ENCODE results near the gene REEP2. TPM values are rescaled to one million over a fixed set of nuclear protein-coding genes. Genes with fewer than 3 reads are reported as not detected.

The REEP2 gene
- total RNA-seq, 1 experiment from 2014 or later, result 2.7 TPM

DNA sequence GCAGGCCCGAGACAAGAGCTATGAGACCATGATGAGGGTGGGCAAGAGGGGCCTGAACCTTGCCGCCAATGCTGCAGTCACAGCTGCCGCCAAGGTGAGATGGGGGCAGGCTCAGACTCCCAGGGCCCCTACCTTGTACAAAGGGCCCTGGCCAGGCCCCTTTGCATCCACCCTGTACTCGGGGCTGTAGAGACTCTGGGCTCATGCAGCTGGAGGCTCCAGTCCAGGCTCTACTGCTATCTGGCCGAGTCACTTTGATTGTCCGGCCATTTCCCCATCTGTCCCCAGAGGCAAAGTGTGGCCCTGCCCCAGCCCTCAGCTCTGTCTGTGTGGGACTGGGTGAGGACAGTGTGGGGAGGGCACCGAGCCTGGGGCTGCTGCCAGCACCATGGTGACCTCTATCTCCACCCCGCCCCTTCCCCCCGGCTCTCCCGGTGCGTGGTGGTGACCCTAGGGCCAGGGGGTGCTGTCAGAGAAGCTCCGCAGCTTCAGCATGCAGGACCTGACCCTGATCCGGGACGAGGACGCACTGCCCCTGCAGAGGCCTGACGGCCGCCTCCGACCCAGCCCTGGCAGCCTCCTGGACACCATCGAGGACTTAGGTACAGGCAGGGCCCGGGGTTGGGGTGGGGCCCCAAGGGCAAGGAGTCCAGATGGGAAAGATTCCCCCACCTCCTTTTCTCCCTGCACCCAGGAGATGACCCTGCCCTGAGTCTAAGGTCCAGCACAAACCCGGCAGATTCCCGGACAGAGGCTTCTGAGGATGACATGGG is 6.1 kb downstream of the REEP2 start:
- in situ Hi-C loops (cut with HindIII; ENCODE audit: low pct_unique_long_range_greater_than_20kb, low sequenced_read_pairs), result no loop called here

DNA sequence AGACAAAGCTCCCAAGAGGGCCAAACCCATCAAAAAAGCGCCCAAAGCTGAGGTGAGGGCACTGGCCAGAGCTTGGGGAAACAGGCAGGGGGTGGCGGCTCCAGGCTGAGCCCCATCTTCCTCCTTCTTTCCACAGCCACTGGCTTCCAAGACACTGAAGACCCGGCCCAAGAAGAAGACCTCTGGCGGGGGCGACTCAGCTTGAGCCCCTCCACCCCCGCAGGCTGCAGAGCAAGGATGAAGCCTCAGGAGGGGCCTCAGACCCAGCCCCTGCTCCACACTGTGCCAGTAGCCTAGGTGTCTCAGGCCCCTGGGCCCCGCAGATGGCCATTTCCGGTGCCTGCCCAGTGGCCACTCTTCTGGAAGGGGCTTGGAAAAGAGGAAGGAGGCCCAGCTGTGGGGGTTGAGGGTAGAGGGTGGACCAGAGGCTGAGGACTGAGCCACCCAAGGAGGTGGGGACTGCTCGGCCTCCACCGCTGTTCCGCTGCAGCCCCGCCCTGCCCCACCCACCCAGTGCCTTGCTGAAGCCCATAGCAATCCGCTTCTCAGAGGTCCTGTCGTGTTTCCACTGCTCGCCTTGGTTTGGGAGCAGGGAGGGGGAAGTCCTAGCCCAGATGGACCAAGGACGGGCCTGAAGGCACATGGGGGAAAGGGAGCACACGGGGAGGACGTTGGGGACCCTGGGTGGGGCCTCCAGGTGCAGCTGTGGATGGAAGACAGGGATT is 6.9 kb downstream of the REEP2 start:
- no peak for DNase-seq (ENCODE audit: low read depth, low spot score)
- in situ Hi-C loops (cut with HindIII; ENCODE audit: low pct_unique_long_range_greater_than_20kb, low sequenced_read_pairs), result no loop called here

More for the DNA sequence above, 6.1 kb downstream of the REEP2 start:
- DNase-seq (ENCODE audit: low read depth, low spot score), result no peak

DNA sequence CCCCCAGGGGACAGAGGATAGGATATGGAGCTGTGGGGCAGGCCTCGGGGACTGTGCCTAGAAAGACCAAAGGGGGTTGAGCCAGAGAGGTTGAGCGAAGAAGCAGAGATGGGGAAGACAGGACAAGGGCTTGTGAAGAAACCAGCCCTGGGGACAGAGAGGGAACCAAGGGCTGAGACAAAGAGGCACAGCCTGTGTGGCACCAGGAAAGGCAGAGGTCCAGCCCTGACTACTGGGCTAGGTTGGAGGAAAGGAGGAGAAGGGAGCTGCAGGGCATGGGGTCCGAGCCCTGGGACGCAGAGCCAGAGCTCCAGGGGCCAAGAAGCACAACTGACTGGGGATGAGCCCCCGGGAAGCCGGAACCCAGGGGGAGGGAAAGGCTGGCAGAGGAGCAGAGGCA is 9.2 kb downstream of the REEP2 start:
- in situ Hi-C loops (cut with HindIII; ENCODE audit: low pct_unique_long_range_greater_than_20kb, low sequenced_read_pairs), result no loop called here

DNA sequence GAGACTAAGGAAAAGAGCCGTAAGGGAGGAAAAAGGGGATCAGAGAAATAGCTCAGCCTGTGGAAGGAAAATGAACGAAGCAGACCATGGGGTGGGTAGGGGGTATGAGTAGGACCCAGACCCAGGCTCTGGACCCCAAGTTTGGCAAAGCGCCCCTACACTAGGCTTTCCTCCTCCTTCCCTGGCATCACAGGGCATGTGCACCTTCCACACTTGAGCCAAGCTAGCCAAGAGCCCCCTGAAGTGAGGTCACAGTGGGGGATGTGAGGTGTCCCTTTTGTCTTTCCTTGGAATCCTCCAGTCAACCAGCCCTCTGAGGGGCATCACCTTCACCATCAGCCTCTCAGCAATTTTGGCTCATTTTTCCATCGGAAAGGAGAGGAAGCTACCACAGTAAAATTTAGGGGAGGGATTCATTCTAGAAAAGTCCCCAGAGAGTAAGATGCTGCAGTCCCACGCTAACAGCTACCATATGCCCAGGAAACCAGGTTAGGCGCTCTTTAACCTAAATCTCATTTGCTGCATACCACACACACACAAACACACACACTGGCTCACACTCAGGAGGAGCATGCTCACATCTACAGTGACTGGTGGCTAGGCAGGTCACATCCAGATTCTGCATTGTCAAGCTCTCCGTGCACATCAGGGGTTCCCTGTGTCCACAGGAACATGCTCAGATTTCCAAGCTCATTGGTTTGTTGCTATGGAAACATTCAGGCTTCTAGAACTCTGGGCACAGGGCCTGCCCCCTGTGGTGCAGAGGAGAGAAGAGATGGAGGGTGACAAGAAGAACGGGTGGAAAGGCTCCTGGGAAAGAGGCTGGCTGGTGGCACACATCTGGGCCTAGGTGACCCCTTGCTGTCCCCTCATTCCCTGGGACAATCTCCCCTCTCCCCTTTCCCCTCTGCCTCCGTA is 9.9 kb downstream of the REEP2 start:
- in situ Hi-C loops (cut with HindIII; ENCODE audit: low pct_unique_long_range_greater_than_20kb, low sequenced_read_pairs), result no loop called here
- no peak for DNase-seq (ENCODE audit: low read depth, low spot score)

More for the DNA sequence above, 9.2 kb downstream of the REEP2 start:
- no peak for DNase-seq (ENCODE audit: low read depth, low spot score)

DNA sequence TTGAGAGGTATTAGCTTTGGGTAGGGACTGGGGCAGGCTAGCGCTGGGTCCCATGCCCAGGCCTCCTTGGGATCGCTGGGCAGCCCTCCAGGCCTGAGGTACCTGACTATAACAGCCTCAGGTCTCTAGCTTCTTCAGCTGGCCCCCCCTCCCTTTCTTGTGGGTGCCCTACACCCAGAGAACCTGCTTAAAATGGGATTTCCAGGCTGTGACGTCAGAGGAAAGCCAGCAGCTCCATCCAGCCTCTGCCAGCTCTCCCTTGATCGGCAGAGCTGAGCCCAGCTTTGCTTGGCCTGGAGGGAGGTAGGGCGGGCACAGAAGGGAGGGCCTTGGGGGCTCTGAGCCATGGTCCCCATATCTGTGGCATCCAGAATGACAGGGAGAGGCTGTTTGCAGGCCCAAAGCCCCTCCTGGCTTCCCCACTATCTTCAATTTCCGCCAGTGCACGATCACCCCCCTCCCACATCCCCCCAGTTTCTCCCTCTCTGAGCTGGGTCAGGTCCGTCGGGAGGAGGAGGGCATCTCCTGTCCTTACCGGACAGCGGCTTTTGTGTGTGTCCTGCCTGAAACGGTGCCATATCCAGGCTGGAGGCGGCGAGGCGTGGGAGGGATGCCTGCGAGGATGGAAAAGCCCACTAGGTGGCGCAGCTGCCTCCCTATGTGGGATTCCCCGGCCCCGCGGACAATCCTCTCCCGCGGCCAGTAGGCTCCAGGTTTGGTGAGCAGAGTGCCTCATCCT is 10.8 kb downstream of the REEP2 start:
- in situ Hi-C loops (cut with HindIII; ENCODE audit: low pct_unique_long_range_greater_than_20kb, low sequenced_read_pairs), result no loop called here
- DNase-seq (ENCODE audit: low read depth, low spot score), result peak; percentile 83

DNA sequence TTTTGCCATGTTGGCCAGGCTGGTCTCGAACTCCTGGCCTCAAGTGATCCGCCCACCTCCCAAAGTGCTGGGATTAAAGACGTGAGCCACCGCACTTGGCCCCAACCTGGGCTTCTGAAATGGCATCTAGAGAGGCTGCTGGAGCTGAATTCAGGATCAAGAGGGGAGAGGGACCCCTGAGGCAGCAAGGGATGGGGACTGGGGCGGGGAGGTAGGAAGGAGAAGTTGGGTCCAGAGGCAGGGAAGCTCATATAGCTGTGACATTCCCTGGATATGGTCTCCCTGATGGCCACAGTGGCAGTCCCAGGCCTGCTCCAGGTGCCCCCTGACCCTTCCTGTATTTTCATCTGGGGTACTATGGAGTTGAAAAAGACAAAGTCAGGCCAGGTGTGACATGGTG is 12.1 kb downstream of the REEP2 start:
- in situ Hi-C loops (cut with HindIII; ENCODE audit: low pct_unique_long_range_greater_than_20kb, low sequenced_read_pairs), result no loop called here
- DNase-seq (ENCODE audit: low read depth, low spot score), result no peak

DNA sequence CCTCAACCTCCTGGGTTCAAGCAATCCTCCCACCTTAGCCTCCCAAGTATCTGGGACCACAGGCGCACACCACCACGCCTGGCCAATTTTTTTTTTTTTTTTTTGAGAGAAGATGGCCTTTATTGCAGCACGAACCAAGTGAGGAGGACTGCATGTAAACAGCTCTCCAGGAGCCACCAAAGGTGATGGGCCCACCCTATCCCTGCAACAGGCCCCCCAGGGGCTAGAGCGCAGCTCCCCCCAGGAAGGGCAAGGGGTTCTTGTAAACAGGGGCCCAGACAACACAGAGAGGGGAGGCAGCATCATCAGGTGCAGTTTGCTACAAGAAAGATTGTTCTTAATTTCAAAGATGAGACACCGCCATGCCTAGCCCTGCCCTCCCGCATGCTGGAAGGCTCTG is 13.9 kb downstream of the REEP2 start:
- DNase-seq (ENCODE audit: low read depth, low spot score), result no peak
- in situ Hi-C loops (cut with HindIII; ENCODE audit: low pct_unique_long_range_greater_than_20kb, low sequenced_read_pairs), result no loop called here

DNA sequence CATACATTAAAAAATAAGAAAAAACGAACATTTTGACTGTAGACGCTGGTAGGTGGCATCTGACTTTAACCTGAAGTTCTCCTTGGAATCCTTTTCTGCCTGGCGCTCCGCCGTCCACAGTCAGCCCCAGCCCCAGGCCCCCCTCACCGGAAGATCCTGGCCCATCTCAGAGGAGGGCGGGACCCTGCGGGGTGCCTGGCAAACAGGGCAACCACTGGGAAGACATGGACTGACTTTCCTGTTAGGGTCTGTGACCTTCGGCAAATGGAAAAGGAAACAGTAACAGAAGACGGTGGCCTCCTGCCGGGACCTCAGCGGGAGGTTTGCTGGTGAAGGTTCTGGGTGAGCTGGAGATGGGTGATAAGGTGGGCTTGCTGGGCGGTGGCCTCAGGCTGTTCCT is 14.7 kb downstream of the REEP2 start:
- no peak for DNase-seq (ENCODE audit: low read depth, low spot score)
- in situ Hi-C loops (cut with HindIII; ENCODE audit: low pct_unique_long_range_greater_than_20kb, low sequenced_read_pairs), result no loop called here

DNA sequence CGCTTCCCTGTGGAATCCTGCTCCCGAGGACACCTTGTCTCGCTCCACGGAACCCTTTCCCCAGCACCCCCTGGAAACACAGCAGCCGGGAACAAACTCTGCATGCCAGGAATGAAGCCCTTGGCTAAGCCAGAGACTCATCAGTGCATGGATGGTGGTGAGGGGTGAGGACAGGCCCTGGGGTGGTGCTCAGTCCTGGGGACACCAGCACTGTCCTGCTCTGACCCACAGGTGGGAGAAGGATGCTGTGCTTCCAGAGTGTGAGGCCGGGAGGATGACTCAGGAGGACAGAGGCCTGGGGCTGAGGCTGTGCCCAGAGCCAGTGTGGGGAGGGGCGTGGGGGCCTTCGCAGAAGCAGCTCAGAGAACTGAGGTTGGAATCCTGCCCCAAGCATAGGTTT is 15.3 kb downstream of the REEP2 start:
- in situ Hi-C loops (cut with HindIII; ENCODE audit: low pct_unique_long_range_greater_than_20kb, low sequenced_read_pairs), result no loop called here
- DNase-seq (ENCODE audit: low read depth, low spot score), result no peak

DNA sequence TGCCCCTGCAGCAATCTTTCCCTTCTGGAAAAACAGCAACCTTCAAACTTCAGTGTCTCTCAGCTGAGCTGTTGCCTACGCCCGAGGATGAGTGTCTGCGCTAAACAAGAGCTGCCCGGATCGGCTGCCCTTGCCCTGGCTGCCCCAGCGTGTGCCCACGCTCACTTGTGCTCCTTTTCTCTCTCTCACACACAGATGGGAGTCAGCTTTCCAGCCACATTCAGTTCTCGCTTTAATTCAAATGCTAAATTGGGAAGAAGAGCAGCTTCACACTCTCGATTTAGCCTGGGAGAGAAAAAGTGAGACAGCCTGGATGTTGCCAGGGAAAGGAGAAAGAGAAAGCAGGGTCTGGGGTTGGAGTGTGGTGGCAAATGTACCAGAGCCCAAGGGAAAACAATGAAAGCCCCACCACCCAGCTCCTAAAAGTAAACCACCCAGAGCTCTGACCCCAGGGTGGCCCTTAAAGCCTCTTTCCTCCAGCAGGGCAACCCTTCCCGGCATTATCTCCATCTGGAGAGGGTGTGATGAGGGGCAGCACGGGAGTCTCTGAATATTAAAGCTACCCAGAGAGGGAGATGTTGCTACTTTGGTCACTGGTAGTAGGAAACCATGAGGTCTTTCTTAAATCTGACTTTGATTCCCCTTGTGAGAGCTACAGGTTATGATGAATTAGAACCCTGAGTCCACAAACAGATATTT is 16.5 kb downstream of the REEP2 start:
- DNase-seq (ENCODE audit: low read depth, low spot score), result no peak
- in situ Hi-C loops (cut with HindIII; ENCODE audit: low pct_unique_long_range_greater_than_20kb, low sequenced_read_pairs), result no loop called here

DNA sequence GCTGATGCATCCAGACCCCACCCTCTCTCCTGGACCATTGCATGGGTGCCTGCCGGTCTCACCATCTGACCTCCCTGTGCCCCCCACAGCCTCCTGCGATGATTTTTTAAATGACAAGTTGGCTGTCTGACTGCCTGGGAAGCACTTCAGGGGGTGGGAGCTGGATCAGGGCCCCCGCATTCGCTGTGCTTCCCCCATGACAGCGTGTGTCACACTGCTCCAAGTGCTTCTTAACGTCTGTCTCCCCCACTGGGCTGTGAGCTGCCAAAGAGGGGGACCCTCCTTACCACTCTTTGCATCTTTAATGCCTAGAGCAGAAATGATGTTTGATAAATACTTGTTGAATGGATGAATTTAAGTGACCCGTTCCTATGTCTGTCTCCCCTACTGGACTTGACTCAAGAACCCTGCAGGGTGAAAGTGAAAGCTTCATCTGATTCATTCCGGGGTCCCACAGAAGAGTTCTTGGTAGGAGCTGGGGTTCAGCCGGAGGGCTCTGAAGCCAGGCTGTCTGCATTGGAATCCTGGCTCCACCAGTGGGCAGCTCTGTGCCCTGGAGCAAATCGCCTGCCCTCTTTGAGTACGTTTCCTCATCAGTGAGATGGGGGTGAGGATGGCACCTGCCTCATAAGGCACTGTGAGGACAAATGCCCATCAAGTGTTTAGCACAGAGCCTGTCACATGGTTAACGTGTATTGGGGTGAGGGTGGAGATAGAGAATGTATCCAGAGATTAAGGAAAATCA is 18.8 kb downstream of the REEP2 start:
- in situ Hi-C loops (cut with HindIII; ENCODE audit: low pct_unique_long_range_greater_than_20kb, low sequenced_read_pairs), result no loop called here
- no peak for DNase-seq (ENCODE audit: low read depth, low spot score)

DNA sequence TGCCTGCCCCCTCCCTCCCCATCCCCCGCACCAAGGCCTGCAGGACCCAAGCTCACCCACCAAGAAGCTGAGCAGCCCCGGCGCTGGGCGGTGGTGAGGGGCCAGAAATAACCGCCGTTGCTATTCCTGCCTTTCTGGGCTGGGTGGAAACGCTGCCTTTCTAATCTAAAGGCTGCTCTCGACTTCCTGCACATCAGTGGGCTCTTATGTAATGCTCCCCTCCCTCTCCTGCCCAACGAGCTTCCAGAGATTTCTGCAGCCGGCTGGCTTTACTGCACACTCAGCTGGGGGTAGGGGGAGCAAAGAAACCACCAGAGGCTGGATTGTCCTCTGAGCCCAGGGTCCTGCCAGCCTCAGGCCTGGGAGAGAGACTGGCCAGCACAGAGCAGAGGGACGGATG is 19.5 kb downstream of the REEP2 start:
- in situ Hi-C loops (cut with HindIII; ENCODE audit: low pct_unique_long_range_greater_than_20kb, low sequenced_read_pairs), result no loop called here

DNA sequence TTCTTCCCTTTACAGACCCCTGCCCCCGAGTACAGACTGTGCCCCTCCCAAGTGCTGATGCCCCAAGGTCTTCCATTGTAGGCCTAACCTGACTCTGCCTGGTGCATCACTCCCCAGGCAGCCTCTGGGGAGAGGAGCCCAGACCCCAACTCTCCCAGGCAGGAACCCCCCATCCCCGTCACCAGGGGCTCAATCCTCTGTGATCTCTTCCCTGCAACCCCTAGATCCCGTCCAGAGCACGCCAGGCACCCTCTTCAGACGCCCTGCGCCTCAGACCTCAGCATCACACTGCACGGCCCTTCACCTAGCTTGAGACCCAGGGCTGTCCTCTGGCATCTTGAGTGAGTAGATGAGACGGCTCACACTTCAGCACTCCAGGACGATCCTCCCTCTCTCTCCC is 20.0 kb downstream of the REEP2 start:
- in situ Hi-C loops (cut with HindIII; ENCODE audit: low pct_unique_long_range_greater_than_20kb, low sequenced_read_pairs), result no loop called here
- DNase-seq (ENCODE audit: low read depth, low spot score), result no peak

More for the DNA sequence above, 19.5 kb downstream of the REEP2 start:
- DNase-seq (ENCODE audit: low read depth, low spot score), result no peak

DNA sequence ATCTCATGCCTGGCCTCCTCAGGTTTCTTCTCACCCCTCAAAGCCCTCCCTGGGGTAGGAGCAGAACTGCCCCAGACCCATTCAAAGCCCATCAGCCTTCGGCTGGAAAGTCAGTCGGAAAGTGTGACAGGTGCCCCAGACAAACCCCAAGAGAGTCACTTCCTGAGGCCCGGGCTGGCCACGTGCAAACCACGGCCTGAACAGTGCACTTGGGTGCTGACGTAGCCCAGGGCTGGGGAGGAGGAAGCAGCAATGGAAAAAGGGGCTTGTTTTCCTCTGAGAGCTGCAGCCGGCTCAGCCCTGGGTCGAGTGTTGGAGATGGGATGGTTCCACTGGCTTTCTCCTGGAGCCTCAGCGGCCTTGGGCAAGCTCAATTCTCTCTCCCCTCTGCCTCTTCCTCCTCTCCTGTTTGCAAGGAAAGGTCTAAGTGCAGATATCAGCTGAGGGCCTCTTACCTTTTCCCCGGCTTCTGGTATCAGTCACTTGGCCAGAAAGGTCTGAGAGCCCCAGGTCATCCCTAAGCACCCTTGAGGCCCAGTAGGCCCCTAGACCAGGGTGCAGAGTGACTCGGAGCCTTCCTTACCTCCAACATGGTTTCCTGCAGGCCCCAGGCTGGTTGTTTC is 20.6 kb downstream of the REEP2 start:
- in situ Hi-C loops (cut with HindIII; ENCODE audit: low pct_unique_long_range_greater_than_20kb, low sequenced_read_pairs), result no loop called here
- DNase-seq (ENCODE audit: low read depth, low spot score), result no peak

DNA sequence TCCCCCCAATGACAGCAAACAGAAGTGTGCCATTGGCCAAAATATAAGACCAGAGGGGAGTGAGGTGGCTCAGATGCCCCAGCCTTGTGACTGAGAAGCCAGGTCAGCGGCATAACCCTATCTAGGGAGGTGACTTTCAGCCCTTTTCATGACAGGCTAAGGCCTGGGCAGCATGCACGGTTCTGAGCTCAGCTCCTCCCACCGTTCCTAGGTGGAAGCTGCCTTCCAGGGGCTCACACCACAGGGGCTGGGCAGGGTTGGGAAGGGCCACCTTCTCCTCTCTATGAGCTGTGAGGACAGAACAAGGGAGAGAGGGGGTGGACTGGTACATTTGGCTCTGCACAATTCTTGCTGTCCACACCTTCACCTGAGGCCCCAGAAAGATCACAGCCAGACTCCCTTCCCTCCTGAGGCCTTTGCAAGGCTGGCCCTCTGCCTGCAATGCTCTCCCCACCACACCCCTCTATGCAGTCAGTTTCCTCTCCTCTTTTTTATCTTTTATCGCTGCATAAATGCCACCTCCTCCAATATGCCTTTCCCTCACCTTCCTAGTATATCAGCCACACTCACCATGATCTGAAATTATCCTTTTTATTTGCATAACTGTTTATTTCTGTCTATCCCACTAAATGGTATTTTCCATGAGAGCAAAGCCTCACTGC is 21.3 kb downstream of the REEP2 start:
- in situ Hi-C loops (cut with HindIII; ENCODE audit: low pct_unique_long_range_greater_than_20kb, low sequenced_read_pairs), result no loop called here
- DNase-seq (ENCODE audit: low read depth, low spot score), result no peak
